Activated naive CD8-positive, alpha-beta T cell (primary cell): ENCODE results near the gene SMC2.
A peak's percentile ranks its signal among the peaks of the same experiment; 100 is the strongest.

Experiments used
- H3K27ac Mint-ChIP-seq: one replicate; pipeline ENCODE4 v1.8.0; 2021; ENCODE audit warnings: mixed read lengths
- H3K27me3 Mint-ChIP-seq: one replicate; pipeline ENCODE4 v1.8.0; 2021; ENCODE audit warnings: mixed read lengths
- H3K36me3 Mint-ChIP-seq: one replicate; pipeline ENCODE4 v1.8.0; 2021; ENCODE audit warnings: mixed read lengths
- H3K4me1 Mint-ChIP-seq: one replicate; pipeline ENCODE4 v1.8.0; 2021; ENCODE audit warnings: low read depth, mixed read lengths
- H3K4me3 Mint-ChIP-seq: one replicate; pipeline ENCODE4 v1.8.0; 2021; ENCODE audit warnings: mild to moderate bottlenecking, mixed read lengths
- H3K9me3 Mint-ChIP-seq: one replicate; pipeline ENCODE4 v1.8.0; 2021; ENCODE audit warnings: low read depth, mixed read lengths

Gene SMC2

GRCh38 chr9:104090578-104090977 lies 3.5 kb upstream of the SMC2 start:
- no peak overlapping the region for H3K4me3 Mint-ChIP-seq
- H3K27me3 Mint-ChIP-seq, result peaks cover 4% of the 10 kb centered on the region
- H3K9me3 Mint-ChIP-seq, result no peaks in the 10 kb centered on the region
- no peaks in the 10 kb centered on the region for H3K36me3 Mint-ChIP-seq
- H3K4me1 Mint-ChIP-seq, result peaks cover 38% of the 10 kb centered on the region
- no peak overlapping the region for H3K27ac Mint-ChIP-seq

- H3K36me3 Mint-ChIP-seq, result no peaks in the 10 kb centered on the region
- no peaks in the 10 kb centered on the region for H3K9me3 Mint-ChIP-seq
- H3K27me3 Mint-ChIP-seq, result peaks cover 4% of the 10 kb centered on the region
- peaks cover 41% of the 10 kb centered on the region for H3K4me1 Mint-ChIP-seq
- no peak overlapping the region for H3K27ac Mint-ChIP-seq
- no peak overlapping the region for H3K4me3 Mint-ChIP-seq
Observed at GRCh38 chr9:104091116-104091515, 3.0 kb upstream of the SMC2 start.

- Mint-ChIP-seq H3K27me3 (peaks cover 4% of the 10 kb centered on the region), H3K4me1 (peaks cover 46% of the 10 kb centered on the region), H3K4me3 (peak overlapping the region; percentile 57), H3K36me3 (no peaks in the 10 kb centered on the region), H3K9me3 (no peaks in the 10 kb centered on the region), H3K27ac (no peak overlapping the region)
Observed at GRCh38 chr9:104091708-104092107, 2.4 kb upstream of the SMC2 start.

- H3K27ac Mint-ChIP-seq, result no peak overlapping the region
- H3K27me3 Mint-ChIP-seq, result peaks cover 2% of the 10 kb centered on the region
- no peaks in the 10 kb centered on the region for H3K9me3 Mint-ChIP-seq
- H3K4me3 Mint-ChIP-seq, result peak overlapping the region; percentile 99
- H3K36me3 Mint-ChIP-seq, result no peaks in the 10 kb centered on the region
- H3K4me1 Mint-ChIP-seq, result peaks cover 48% of the 10 kb centered on the region
Observed at GRCh38 chr9:104092192-104092591, 1.9 kb upstream of the SMC2 start.

GRCh38 chr9:104092875-104093600 lies 1.1 kb upstream of the SMC2 start:
- peak overlapping the region; percentile 99 for H3K27ac Mint-ChIP-seq
- peak overlapping the region; percentile 99 for H3K4me3 Mint-ChIP-seq
- peaks cover 50% of the 10 kb centered on the region for H3K4me1 Mint-ChIP-seq
- no peaks in the 10 kb centered on the region for H3K27me3 Mint-ChIP-seq
- no peaks in the 10 kb centered on the region for H3K36me3 Mint-ChIP-seq
- H3K9me3 Mint-ChIP-seq, result no peaks in the 10 kb centered on the region

GRCh38 chr9:104094534-104095015 lies 466 bp downstream of the SMC2 start:
- peak overlapping the region; percentile 99 for H3K4me3 Mint-ChIP-seq
- no peaks in the 10 kb centered on the region for H3K27me3 Mint-ChIP-seq
- no peaks in the 10 kb centered on the region for H3K9me3 Mint-ChIP-seq
- H3K36me3 Mint-ChIP-seq, result no peaks in the 10 kb centered on the region
- peak overlapping the region; percentile 99 for H3K27ac Mint-ChIP-seq
- H3K4me1 Mint-ChIP-seq, result peaks cover 50% of the 10 kb centered on the region

GRCh38 chr9:104099630-104100029 lies 5.5 kb downstream of the SMC2 start:
- peaks cover 22% of the 10 kb centered on the region for H3K4me1 Mint-ChIP-seq
- H3K36me3 Mint-ChIP-seq, result peaks cover 29% of the 10 kb centered on the region
- H3K27ac Mint-ChIP-seq, result no peak overlapping the region
- H3K27me3 Mint-ChIP-seq, result no peaks in the 10 kb centered on the region
- H3K4me3 Mint-ChIP-seq, result no peak overlapping the region
- H3K9me3 Mint-ChIP-seq, result no peaks in the 10 kb centered on the region

GRCh38 chr9:104104360-104104759 lies 10.3 kb downstream of the SMC2 start:
- Mint-ChIP-seq H3K4me3 (no peak overlapping the region), H3K9me3 (no peaks in the 10 kb centered on the region), H3K4me1 (no peaks in the 10 kb centered on the region), H3K36me3 (peaks cover 43% of the 10 kb centered on the region), H3K27me3 (no peaks in the 10 kb centered on the region), H3K27ac (no peak overlapping the region)

- H3K9me3 Mint-ChIP-seq, result no peaks in the 10 kb centered on the region
- H3K27ac Mint-ChIP-seq, result no peak overlapping the region
- H3K36me3 Mint-ChIP-seq, result peaks cover 35% of the 10 kb centered on the region
- no peaks in the 10 kb centered on the region for H3K27me3 Mint-ChIP-seq
- H3K4me3 Mint-ChIP-seq, result no peak overlapping the region
- H3K4me1 Mint-ChIP-seq, result no peaks in the 10 kb centered on the region
Observed at GRCh38 chr9:104107799-104108198, 13.7 kb downstream of the SMC2 start.

- Mint-ChIP-seq H3K36me3 (peaks cover 32% of the 10 kb centered on the region), H3K27ac (no peak overlapping the region), H3K27me3 (no peaks in the 10 kb centered on the region), H3K4me1 (no peaks in the 10 kb centered on the region), H3K4me3 (no peak overlapping the region), H3K9me3 (no peaks in the 10 kb centered on the region)
Observed at GRCh38 chr9:104108315-104108714, 14.2 kb downstream of the SMC2 start.

- Mint-ChIP-seq H3K4me3 (no peak overlapping the region), H3K27ac (no peak overlapping the region), H3K27me3 (no peaks in the 10 kb centered on the region), H3K36me3 (peaks cover 19% of the 10 kb centered on the region), H3K4me1 (no peaks in the 10 kb centered on the region), H3K9me3 (no peaks in the 10 kb centered on the region)
Observed at GRCh38 chr9:104110509-104110908, 16.4 kb downstream of the SMC2 start.

- Mint-ChIP-seq H3K27me3 (no peaks in the 10 kb centered on the region), H3K9me3 (no peaks in the 10 kb centered on the region), H3K36me3 (peaks cover 28% of the 10 kb centered on the region), H3K27ac (no peak overlapping the region), H3K4me3 (no peak overlapping the region), H3K4me1 (no peaks in the 10 kb centered on the region)
Observed at GRCh38 chr9:104118916-104119315, 24.8 kb downstream of the SMC2 start.

GRCh38 chr9:104121022-104121421 lies 26.9 kb downstream of the SMC2 start:
- Mint-ChIP-seq H3K4me3 (no peak overlapping the region), H3K4me1 (no peaks in the 10 kb centered on the region), H3K27me3 (no peaks in the 10 kb centered on the region), H3K9me3 (no peaks in the 10 kb centered on the region), H3K27ac (no peak overlapping the region), H3K36me3 (peaks cover 32% of the 10 kb centered on the region)

GRCh38 chr9:104138243-104138868 lies 44.2 kb downstream of the SMC2 start:
- peaks cover 34% of the 10 kb centered on the region for H3K36me3 Mint-ChIP-seq
- H3K9me3 Mint-ChIP-seq, result peaks cover 5% of the 10 kb centered on the region
- H3K4me3 Mint-ChIP-seq, result no peak overlapping the region
- no peaks in the 10 kb centered on the region for H3K4me1 Mint-ChIP-seq
- no peaks in the 10 kb centered on the region for H3K27me3 Mint-ChIP-seq
- H3K27ac Mint-ChIP-seq, result no peak overlapping the region

- no peaks in the 10 kb centered on the region for H3K27me3 Mint-ChIP-seq
- peaks cover 2% of the 10 kb centered on the region for H3K4me1 Mint-ChIP-seq
- H3K27ac Mint-ChIP-seq, result no peak overlapping the region
- H3K9me3 Mint-ChIP-seq, result no peaks in the 10 kb centered on the region
- H3K4me3 Mint-ChIP-seq, result no peak overlapping the region
- H3K36me3 Mint-ChIP-seq, result peaks cover 11% of the 10 kb centered on the region
Observed at GRCh38 chr9:104142799-104143549, 48.9 kb downstream of the SMC2 start.
